Ovary (tissue), 3 donors: ENCODE data around the gene DCBLD1.

Experiments used
- CTCF ChIP-seq, 3 donors: fragments of 450-650 bp in 2 of 3; fragments of 200-600 bp in 1 of 3; IDR thresholded peaks; one replicate each; pipeline versions ENCODE4 v1.5.1 to v1.8.0; 2016 to 2022; ENCODE audit warnings: antibody characterized with exemption in 3 of 3, mild to moderate bottlenecking in 1 of 3
- EP300 ChIP-seq: sonication (generic); formaldehyde crosslinking; IDR thresholded peaks from one replicate; pipeline ENCODE4 v1.6.1; 2017; ENCODE audit warnings: antibody characterized with exemption
- POLR2A ChIP-seq: fragments of 450-650 bp; IDR thresholded peaks from one replicate; pipeline ENCODE4 v1.6.1; 2017; ENCODE audit warnings: antibody characterized with exemption, mild to moderate bottlenecking, moderate library complexity
- donor health status: DM: no; HTN: no; CAD: no.

GRCh38 chr6:117480651-117481050 is 1.8 kb upstream of the DCBLD1 start:
- TF ChIP-seq POLR2A (no peak), CTCF (IDR thresholded peaks at IDR 0.05) (no peak), EP300 (no peak)
